Esophagus squamous epithelium (tissue), 4 donors: ENCODE results near the gene RPH3AL.
"Not testable (repeated sequence)": the region's sequence is repeated elsewhere in the genome, so short reads cannot be mapped to it uniquely, and the experiment has no call there.

Source experiments
- CTCF ChIP-seq, 6 experiments: fragments of 450-650 bp in 4 of 6; fragments of 200-600 bp in 2 of 6; sonication (generic) in 2 of 6; IDR thresholded peaks; one replicate each; pipeline ENCODE4 v1.5.1; 2016 to 2019; ENCODE audit warnings: antibody characterized with exemption in 6 of 6, mild to moderate bottlenecking in 4 of 6, moderate library complexity in 4 of 6
- POLR2A ChIP-seq, 4 donors: fragments of 450-650 bp; IDR thresholded peaks; one replicate each; pipeline ENCODE4 v1.6.1; 2017; ENCODE audit warnings: antibody characterized with exemption in 4 of 4, mild to moderate bottlenecking in 4 of 4, moderate library complexity in 3 of 4

DNA sequence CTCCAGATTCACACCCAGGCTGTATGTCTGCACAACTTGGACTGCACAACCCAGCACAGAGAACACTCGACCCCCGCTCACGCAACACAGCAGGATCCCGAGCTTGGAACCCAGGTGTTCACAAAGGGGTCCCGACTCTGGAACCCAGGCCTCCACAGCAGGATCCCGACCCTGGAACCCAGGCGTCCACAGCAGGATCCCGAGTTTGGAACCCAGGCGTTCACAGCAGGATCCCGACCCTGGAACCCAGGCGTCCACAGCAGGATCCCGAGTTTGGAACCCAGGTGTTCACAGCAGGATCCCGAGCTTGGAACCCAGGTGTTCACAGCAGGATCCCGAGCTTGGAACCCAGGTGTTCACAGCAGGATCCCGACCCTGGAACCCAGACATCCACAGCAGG is 154.4 kb downstream of the RPH3AL start:
- TF ChIP-seq CTCF, POLR2A (IDR thresholded peaks at IDR 0.05): not testable (repeated sequence)
